Activated naive CD8-positive, alpha-beta T cell treated with anti-CD3 and anti-CD28 coated beads, Interleukin-2, amount 50 U/mL, for 24 hours (primary cell): ENCODE measurements around the gene CCNE1.
A peak's percentile ranks its signal among the peaks of the same experiment; 100 is the strongest.
"Not testable (repeated sequence)": the region's sequence is repeated elsewhere in the genome, so short reads cannot be mapped to it uniquely, and the experiment has no call there.

Experiments
- ATAC-seq: fragments of 150-1000 bp; cut with Tn5 transposase; one replicate; pipeline ENCODE4 v1.10.0; 2021
- DNase-seq: peaks from one replicate; pipeline ENCODE4 v3.0.0; 2021
- H3K27ac Mint-ChIP-seq: one replicate; pipeline ENCODE4 v1.8.0; 2021; ENCODE audit warnings: mild to moderate bottlenecking, mixed read lengths
- H3K27me3 Mint-ChIP-seq: one replicate; pipeline ENCODE4 v1.8.0; 2021; ENCODE audit warnings: mixed read lengths
- H3K36me3 Mint-ChIP-seq: one replicate; pipeline ENCODE4 v1.8.0; 2021; ENCODE audit warnings: low read depth, mixed read lengths
- H3K4me1 Mint-ChIP-seq: one replicate; pipeline ENCODE4 v1.8.0; 2021; ENCODE audit warnings: mixed read lengths
- H3K4me3 Mint-ChIP-seq: one replicate; pipeline ENCODE4 v1.8.0; 2021; ENCODE audit warnings: mild to moderate bottlenecking, moderate library complexity, mixed read lengths
- H3K9me3 Mint-ChIP-seq: one replicate; pipeline ENCODE4 v1.8.0; 2021; ENCODE audit warnings: mixed read lengths

The CCNE1 gene

GRCh38 chr19:29781386-29782259 is 30.2 kb upstream of the CCNE1 start:
- Mint-ChIP-seq H3K27ac (no peak overlapping the region), H3K27me3 (no peaks in the 10 kb centered on the region), H3K9me3 (no peaks in the 10 kb centered on the region), H3K4me3 (no peak overlapping the region), H3K36me3 (no peaks in the 10 kb centered on the region), H3K4me1 (no peaks in the 10 kb centered on the region)
- ATAC-seq (no peak), DNase-seq (no peak)

GRCh38 chr19:29782260-29782580 is 29.6 kb upstream of the CCNE1 start:
- Mint-ChIP-seq H3K4me3 (no peak overlapping the region), H3K36me3 (no peaks in the 10 kb centered on the region), H3K9me3 (no peaks in the 10 kb centered on the region), H3K4me1 (no peaks in the 10 kb centered on the region), H3K27ac (no peak overlapping the region), H3K27me3 (no peaks in the 10 kb centered on the region)
- DNase-seq = no peak
- no peak for ATAC-seq

- DNase-seq (no peak), ATAC-seq (no peak)
- Mint-ChIP-seq H3K4me1 (no peaks in the 10 kb centered on the region), H3K36me3 (no peaks in the 10 kb centered on the region), H3K4me3 (no peak overlapping the region), H3K27ac (no peak overlapping the region), H3K27me3 (no peaks in the 10 kb centered on the region), H3K9me3 (no peaks in the 10 kb centered on the region)
These were observed 28.1 kb upstream of the CCNE1 start for GRCh38 chr19:29783627-29784190.

- Mint-ChIP-seq H3K27me3 (no peaks in the 10 kb centered on the region), H3K4me3 (no peak overlapping the region), H3K27ac (no peak overlapping the region), H3K4me1 (no peaks in the 10 kb centered on the region), H3K36me3 (no peaks in the 10 kb centered on the region), H3K9me3 (no peaks in the 10 kb centered on the region)
- no peak for DNase-seq
- no peak for ATAC-seq
These were observed 27.1 kb upstream of the CCNE1 start for GRCh38 chr19:29784598-29785223.

- H3K27me3 Mint-ChIP-seq = no peaks in the 10 kb centered on the region
- DNase-seq = no peak
- no peaks in the 10 kb centered on the region for H3K36me3 Mint-ChIP-seq
- ATAC-seq = no peak
- H3K4me3 Mint-ChIP-seq = no peak overlapping the region
- H3K27ac Mint-ChIP-seq = no peak overlapping the region
- no peaks in the 10 kb centered on the region for H3K4me1 Mint-ChIP-seq
- no peaks in the 10 kb centered on the region for H3K9me3 Mint-ChIP-seq
These were observed 26.4 kb upstream of the CCNE1 start for GRCh38 chr19:29785360-29785759.

- no peak overlapping the region for H3K4me3 Mint-ChIP-seq
- ATAC-seq (peak; percentile 10), DNase-seq (peak; percentile 31)
- no peak overlapping the region for H3K27ac Mint-ChIP-seq
- no peaks in the 10 kb centered on the region for H3K36me3 Mint-ChIP-seq
- H3K9me3 Mint-ChIP-seq = no peaks in the 10 kb centered on the region
- H3K4me1 Mint-ChIP-seq = no peaks in the 10 kb centered on the region
- H3K27me3 Mint-ChIP-seq = no peaks in the 10 kb centered on the region
These were observed 25.7 kb upstream of the CCNE1 start for GRCh38 chr19:29785955-29786589.

- Mint-ChIP-seq H3K4me3 (no peak overlapping the region), H3K4me1 (no peaks in the 10 kb centered on the region), H3K27me3 (no peaks in the 10 kb centered on the region), H3K36me3 (no peaks in the 10 kb centered on the region), H3K27ac (no peak overlapping the region), H3K9me3 (no peaks in the 10 kb centered on the region)
- ATAC-seq = no peak
- no peak for DNase-seq
These were observed 24.5 kb upstream of the CCNE1 start for GRCh38 chr19:29787281-29787680.

- no peaks in the 10 kb centered on the region for H3K9me3 Mint-ChIP-seq
- H3K27ac Mint-ChIP-seq = no peak overlapping the region
- ATAC-seq (no peak), DNase-seq (no peak)
- no peak overlapping the region for H3K4me3 Mint-ChIP-seq
- peaks cover 2% of the 10 kb centered on the region for H3K4me1 Mint-ChIP-seq
- no peaks in the 10 kb centered on the region for H3K36me3 Mint-ChIP-seq
- H3K27me3 Mint-ChIP-seq = no peaks in the 10 kb centered on the region
These were observed 22.8 kb upstream of the CCNE1 start for GRCh38 chr19:29789007-29789406.

- H3K27ac Mint-ChIP-seq = no peak overlapping the region
- H3K4me3 Mint-ChIP-seq = no peak overlapping the region
- no peaks in the 10 kb centered on the region for H3K36me3 Mint-ChIP-seq
- DNase-seq = no peak
- peaks cover 2% of the 10 kb centered on the region for H3K27me3 Mint-ChIP-seq
- ATAC-seq = no peak
- no peaks in the 10 kb centered on the region for H3K9me3 Mint-ChIP-seq
- peaks cover 2% of the 10 kb centered on the region for H3K4me1 Mint-ChIP-seq
These were observed 18.6 kb upstream of the CCNE1 start for GRCh38 chr19:29793116-29793727.

GRCh38 chr19:29794490-29794889 is 17.3 kb upstream of the CCNE1 start:
- not testable (repeated sequence) for H3K9me3 Mint-ChIP-seq, H3K4me1 Mint-ChIP-seq, ATAC-seq, H3K4me3 Mint-ChIP-seq, DNase-seq, H3K27me3 Mint-ChIP-seq, H3K36me3 Mint-ChIP-seq, H3K27ac Mint-ChIP-seq

GRCh38 chr19:29795461-29796172 is 16.2 kb upstream of the CCNE1 start:
- Mint-ChIP-seq H3K4me3 (no peak overlapping the region), H3K36me3 (no peaks in the 10 kb centered on the region), H3K4me1 (peaks cover 2% of the 10 kb centered on the region), H3K27me3 (peaks cover 2% of the 10 kb centered on the region), H3K27ac (peak overlapping the region; percentile 53), H3K9me3 (no peaks in the 10 kb centered on the region)
- no peak for ATAC-seq
- no peak for DNase-seq

- Mint-ChIP-seq H3K9me3 (no peaks in the 10 kb centered on the region), H3K4me3 (no peak overlapping the region), H3K36me3 (no peaks in the 10 kb centered on the region), H3K27ac (no peak overlapping the region), H3K27me3 (peaks cover 2% of the 10 kb centered on the region), H3K4me1 (peaks cover 2% of the 10 kb centered on the region)
- ATAC-seq = no peak
- no peak for DNase-seq
These were observed 15.6 kb upstream of the CCNE1 start for GRCh38 chr19:29796173-29796573.

GRCh38 chr19:29798774-29799497 is 12.9 kb upstream of the CCNE1 start:
- DNase-seq = no peak

More at GRCh38 chr19:29798774-29799497, 12.9 kb upstream of the CCNE1 start:
- Mint-ChIP-seq H3K9me3 (no peaks in the 10 kb centered on the region), H3K4me1 (no peaks in the 10 kb centered on the region), H3K4me3 (no peak overlapping the region), H3K27ac (no peak overlapping the region), H3K27me3 (peaks cover 2% of the 10 kb centered on the region), H3K36me3 (no peaks in the 10 kb centered on the region)
- no peak for ATAC-seq
